Liver (tissue), 9 donors: ENCODE measurements around the gene LRP3. TPM values are rescaled to one million over a fixed set of nuclear protein-coding genes. Genes with fewer than 3 reads are reported as not detected.

Experiments
- DNase-seq: peaks from one replicate; pipeline ENCODE4 v3.0.0-alpha.2; 2017; ENCODE audit warnings: low spot score
- H3K27ac ChIP-seq, 2 donors: one replicate each; pipeline ENCODE4 v1.7.0; 2013; ENCODE audit warnings: inconsistent platforms in 2 of 2, low read length in 2 of 2, control low read depth in 1 of 2, low read depth in 1 of 2, mild to moderate bottlenecking in 1 of 2
- H3K27me3 ChIP-seq, 4 donors: one replicate each; pipeline versions ENCODE4 v1.6.1 to v1.7.0; 2013; ENCODE audit warnings: low read length in 3 of 4, inconsistent platforms in 1 of 4, mild to moderate bottlenecking in 1 of 4, moderate library complexity in 1 of 4; ENCODE audit not compliant: control insufficient read depth in 4 of 4, insufficient read depth in 4 of 4
- H3K36me3 ChIP-seq, 4 donors: one replicate each; pipeline versions ENCODE4 v1.6.1 to v1.7.0; 2013; ENCODE audit warnings: low read length in 3 of 4, mild to moderate bottlenecking in 3 of 4, low read depth in 1 of 4, moderate library complexity in 1 of 4; ENCODE audit not compliant: control insufficient read depth in 4 of 4, insufficient read depth in 3 of 4
- H3K4me1 ChIP-seq, 4 donors: one replicate each; pipeline versions ENCODE4 v1.6.1 to v1.7.0; 2013; ENCODE audit warnings: low read length in 3 of 4, mild to moderate bottlenecking in 3 of 4, moderate library complexity in 1 of 4; ENCODE audit not compliant: control insufficient read depth in 4 of 4, insufficient read depth in 4 of 4
- H3K4me3 ChIP-seq, 3 donors: one replicate each; pipeline versions ENCODE4 v1.6.1 to v1.7.0; 2013; ENCODE audit warnings: low read length in 3 of 3, control low read depth in 1 of 3, low read depth in 1 of 3, mild to moderate bottlenecking in 1 of 3
- H3K9ac ChIP-seq, 2 donors: one replicate each; pipeline ENCODE4 v1.7.0; 2013; ENCODE audit warnings: low read length in 2 of 2, mild to moderate bottlenecking in 2 of 2, moderate library complexity in 2 of 2, control low read depth in 1 of 2, low read depth in 1 of 2
- H3K9me3 ChIP-seq, 4 donors: one replicate each; pipeline versions ENCODE4 v1.6.1 to v1.7.0; 2013; ENCODE audit warnings: low read length in 3 of 4; ENCODE audit not compliant: control insufficient read depth in 4 of 4
- ATF3 ChIP-seq: IDR thresholded peaks from 2 replicates; pipeline ENCODE4 v1.6.1; 2016; ENCODE audit warnings: antibody characterized with exemption
- CTCF ChIP-seq: fragments of 150-350 bp; IDR thresholded peaks from 2 replicates; pipeline ENCODE4 v1.5.1; 2017; ENCODE audit warnings: improper control_type of control experiment, low read depth, low read length; ENCODE audit not compliant: missing input control
- FOXA1 ChIP-seq: IDR thresholded peaks from 2 replicates; pipeline ENCODE4 v1.6.1; 2016; ENCODE audit warnings: antibody characterized with exemption
- FOXA2 ChIP-seq: IDR thresholded peaks from 2 replicates; pipeline ENCODE4 v1.6.1; 2016; ENCODE audit warnings: antibody characterized with exemption
- GABPA ChIP-seq, 2 donors: IDR thresholded peaks in 1 of 2; conservative IDR thresholded peaks in 1 of 2; 2 replicates each; pipeline ENCODE4 v1.6.1; 2016; ENCODE audit warnings: antibody characterized with exemption in 2 of 2, mild to moderate bottlenecking in 1 of 2, moderate library complexity in 1 of 2
- HNF4A ChIP-seq, 2 donors: conservative IDR thresholded peaks; 2 replicates each; pipeline ENCODE4 v1.6.1; 2016; ENCODE audit warnings: antibody characterized with exemption in 2 of 2, mild to moderate bottlenecking in 2 of 2
- JUND ChIP-seq, 2 donors: IDR thresholded peaks; 2 replicates each; pipeline ENCODE4 v1.6.1; 2016; ENCODE audit warnings: antibody characterized with exemption in 2 of 2
- NR2F2 ChIP-seq: IDR thresholded peaks from 2 replicates; pipeline ENCODE4 v1.6.1; 2016; ENCODE audit warnings: antibody characterized with exemption
- RAD21 ChIP-seq, 2 donors: IDR thresholded peaks; 2 replicates each; pipeline ENCODE4 v1.6.1; 2016; ENCODE audit warnings: antibody characterized with exemption in 2 of 2, mild to moderate bottlenecking in 2 of 2
- REST ChIP-seq: IDR thresholded peaks from 2 replicates; pipeline ENCODE4 v1.6.1; 2016; ENCODE audit warnings: antibody characterized with exemption, mild to moderate bottlenecking
- RXRA ChIP-seq, 2 donors: IDR thresholded peaks; 2 replicates each; pipeline ENCODE4 v1.6.1; 2017 to 2018; ENCODE audit warnings: antibody characterized with exemption in 2 of 2, mild to moderate bottlenecking in 1 of 2
- SP1 ChIP-seq: IDR thresholded peaks from 2 replicates; pipeline ENCODE4 v1.6.1; 2018; ENCODE audit warnings: antibody characterized with exemption, mild to moderate bottlenecking
- WGBS: extraction: QIAGEN DNeasy Blood & Tissue Kit; methylation state at CpG from one replicate; pipeline ENCODE4 v1.1.7; 2013; 5-methylcytosine and 5-hydroxymethylcytosine counted together
- polyA plus RNA-seq, 2 donors: library from polyadenylated mRNA; stranded (reverse) in 1 of 2; unstranded in 1 of 2; fragments of 200-250 nt in 1 of 2; fragments of >200 nt in 1 of 2; fragmentation: Nextera tagmentation in 1 of 2; extraction: Ambion mirVana in 1 of 2; gene quantifications; one replicate each; pipeline versions ENCODE4 v1.2.1 to v1.2.3, GENCODE V29; 2013 to 2015
- total RNA-seq, 2 donors: library from RNA; depleted of rRNA; stranded (reverse); fragments of >200 nt; gene quantifications; one replicate each; pipeline ENCODE4 v1.2.3, GENCODE V29; 2014
- TF ChIP-seq, protein P1 (sequence below): IDR thresholded peaks from 2 replicates; pipeline ENCODE4 v1.6.1; 2016; ENCODE audit warnings: antibody characterized with exemption
- TF ChIP-seq, protein P2 (sequence below): IDR thresholded peaks from 2 replicates; pipeline ENCODE4 v1.6.1; 2016; ENCODE audit warnings: antibody characterized with exemption
- donor health status: healthy.
- donor health status: healthy.
- donor health status: healthy.
- donor health status: healthy.
- donor health status: healthy.

Gene LRP3
- total and polyA plus RNA-seq, 4 donors = 2.5 to 42.3 (median 15.4) TPM

DNA sequence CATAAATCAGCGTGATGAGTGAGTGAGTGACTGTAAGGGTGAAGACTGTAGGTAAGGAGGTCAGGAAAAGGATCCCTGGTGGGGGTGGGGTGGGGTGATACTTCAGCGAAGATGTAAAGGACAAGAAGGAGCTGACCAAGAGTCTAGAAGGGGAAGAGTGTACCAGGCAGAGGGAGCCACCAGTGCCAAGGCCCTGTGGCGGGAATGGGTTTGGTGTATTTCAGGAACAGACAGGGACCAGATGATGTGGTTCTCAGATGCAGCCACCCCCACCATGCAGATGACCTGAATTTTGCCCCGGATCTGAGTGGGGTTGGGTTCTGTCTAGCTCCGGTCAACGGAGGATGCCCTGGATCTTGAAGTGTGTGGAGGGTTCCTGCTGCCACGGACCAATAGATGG lies 61.7 kb downstream of the LRP3 start:
- DNase-seq = no peak
- no peak for TF ChIP-seq FOXA1
- TF ChIP-seq RAD21 (IDR thresholded peaks at IDR 0.05) = no peak
- TF ChIP-seq REST = no peak
- TF ChIP-seq, protein P1, sequence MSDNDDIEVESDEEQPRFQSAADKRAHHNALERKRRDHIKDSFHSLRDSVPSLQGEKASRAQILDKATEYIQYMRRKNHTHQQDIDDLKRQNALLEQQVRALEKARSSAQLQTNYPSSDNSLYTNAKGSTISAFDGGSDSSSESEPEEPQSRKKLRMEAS = no peak
- TF ChIP-seq GABPA (IDR thresholded peaks at IDR 0.05 in 1 of 2, conservative IDR thresholded peaks at IDR 0.05 in 1 of 2) = no peak
- no peak for TF ChIP-seq HNF4A (conservative IDR thresholded peaks at IDR 0.05)
- no peak for TF ChIP-seq SP1
- TF ChIP-seq CTCF = no peak
- TF ChIP-seq, protein P2, sequence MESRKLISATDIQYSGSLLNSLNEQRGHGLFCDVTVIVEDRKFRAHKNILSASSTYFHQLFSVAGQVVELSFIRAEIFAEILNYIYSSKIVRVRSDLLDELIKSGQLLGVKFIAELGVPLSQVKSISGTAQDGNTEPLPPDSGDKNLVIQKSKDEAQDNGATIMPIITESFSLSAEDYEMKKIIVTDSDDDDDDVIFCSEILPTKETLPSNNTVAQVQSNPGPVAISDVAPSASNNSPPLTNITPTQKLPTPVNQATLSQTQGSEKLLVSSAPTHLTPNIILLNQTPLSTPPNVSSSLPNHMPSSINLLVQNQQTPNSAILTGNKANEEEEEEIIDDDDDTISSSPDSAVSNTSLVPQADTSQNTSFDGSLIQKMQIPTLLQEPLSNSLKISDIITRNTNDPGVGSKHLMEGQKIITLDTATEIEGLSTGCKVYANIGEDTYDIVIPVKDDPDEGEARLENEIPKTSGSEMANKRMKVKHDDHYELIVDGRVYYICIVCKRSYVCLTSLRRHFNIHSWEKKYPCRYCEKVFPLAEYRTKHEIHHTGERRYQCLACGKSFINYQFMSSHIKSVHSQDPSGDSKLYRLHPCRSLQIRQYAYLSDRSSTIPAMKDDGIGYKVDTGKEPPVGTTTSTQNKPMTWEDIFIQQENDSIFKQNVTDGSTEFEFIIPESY = no peak
- no peak for TF ChIP-seq FOXA2
- no peak for TF ChIP-seq JUND (IDR thresholded peaks at IDR 0.05)
- no peak overlapping the region for H3K4me3 ChIP-seq
- H3K27me3 ChIP-seq = no peaks in the 10 kb centered on the region
- H3K4me1 ChIP-seq = peaks cover 0 to 2% (median 1%) of the 10 kb centered on the region in 4 donors
- H3K9me3 ChIP-seq = no peaks in the 10 kb centered on the region
- 87% methylated on average over 7 of the region's 7 CpGs for WGBS
- H3K27ac ChIP-seq = no peak overlapping the region
- no peaks in the 10 kb centered on the region for H3K36me3 ChIP-seq
- H3K9ac ChIP-seq = no peak overlapping the region

DNA sequence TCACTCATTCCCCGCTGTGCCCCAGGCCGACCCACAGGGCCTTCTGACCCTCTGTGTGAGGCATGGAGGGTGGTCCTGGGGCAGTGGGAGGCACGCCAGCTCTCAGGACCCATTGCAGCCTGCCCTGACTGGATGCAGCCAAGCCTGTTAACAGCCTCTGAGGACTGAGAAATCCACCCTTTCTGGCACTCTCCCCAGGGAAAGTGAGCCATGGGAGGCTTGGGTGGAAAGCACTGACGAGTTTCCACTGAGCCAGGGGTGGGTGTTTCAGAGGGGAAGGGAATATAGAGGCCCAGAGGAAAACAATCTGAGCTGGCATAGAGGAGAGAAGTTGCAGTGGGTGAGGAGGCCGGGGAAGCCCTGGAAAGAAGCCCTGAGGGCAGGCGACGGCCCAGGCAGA lies 62.1 kb downstream of the LRP3 start:
- Histone ChIP-seq H3K4me1 (peaks cover 0 to 6% (median 4%) of the 10 kb centered on the region in 4 donors), H3K27me3 (no peaks in the 10 kb centered on the region), H3K36me3 (no peaks in the 10 kb centered on the region), H3K4me3 (no peak overlapping the region), H3K9ac (no peak overlapping the region), H3K27ac (no peak overlapping the region), H3K9me3 (no peaks in the 10 kb centered on the region)
- TF ChIP-seq NR2F2 = no peak
- no peak for TF ChIP-seq ATF3
- TF ChIP-seq FOXA1 = no peak
- TF ChIP-seq, protein P1 = no peak
- TF ChIP-seq, protein P2 = no peak
- TF ChIP-seq FOXA2 = no peak
- no peak for TF ChIP-seq RXRA (IDR thresholded peaks at IDR 0.05)
- no peak for DNase-seq
- 83% methylated on average over 7 of the region's 7 CpGs for WGBS
